H1 (cell line): ENCODE measurements around the gene HMCN1. TPM values are rescaled to one million over a fixed set of nuclear protein-coding genes. Genes with fewer than 3 reads are reported as not detected.

Experiments
- CTCF ChIA-PET: fragments of 300-600 bp; sonication (Branson Sonifier 250); formaldehyde crosslinking; loops from one replicate; lab custom pipeline; 2021; ENCODE audit not compliant: partially characterized antibody; lab: Charles Lee
- POLR2A ChIA-PET: fragments of 300-600 bp; sonication (Branson Sonifier 250); formaldehyde crosslinking; loops from one replicate; lab custom pipeline; 2021; ENCODE audit warnings: inconsistent platforms; ENCODE audit not compliant: partially characterized antibody; lab: Charles Lee
- DNase-seq, 2 experiments: peaks; one replicate each; pipeline versions ENCODE4 v3.0.0 to v3.0.0-alpha.2; 2010 to 2022; ENCODE audit warnings: low spot score in 2 of 2, low read depth in 1 of 2, mixed read lengths in 1 of 2
- FAIRE-seq: peaks from 2 replicates; lab custom pipeline; 2011; peaks lifted over from hg19 to GRCh38; lab: Jason Lieb, UNC
- H2AFZ ChIP-seq: 2 replicates; pipeline ENCODE4 v1.8.1; 2012; ENCODE audit warnings: low read length, inconsistent platforms
- H2AK5ac ChIP-seq: 2 replicates; pipeline ENCODE4 v1.6.1; 2013; ENCODE audit warnings: low read depth, low read length
- H2BK120ac ChIP-seq: replicated peaks from 2 replicates; pipeline ENCODE3; 2013; ENCODE audit warnings: low read depth, low read length, inconsistent platforms
- H2BK12ac ChIP-seq: 2 replicates; pipeline ENCODE4 v1.6.1; 2013; ENCODE audit warnings: low read depth, low read length
- H2BK15ac ChIP-seq: 2 replicates; pipeline ENCODE4 v1.6.1; 2013; ENCODE audit warnings: low read length
- H2BK20ac ChIP-seq: 2 replicates; pipeline ENCODE4 v1.6.1; 2013; ENCODE audit warnings: low read length
- H2BK5ac ChIP-seq: 2 replicates; pipeline ENCODE4 v1.6.1; 2013; ENCODE audit warnings: low read depth, low read length
- H3K14ac ChIP-seq: 2 replicates; pipeline ENCODE4 v1.6.1; 2013; ENCODE audit warnings: inconsistent platforms; ENCODE audit not compliant: insufficient read length
- H3K18ac ChIP-seq: 2 replicates; pipeline ENCODE4 v1.6.1; 2013; ENCODE audit warnings: low read length; ENCODE audit errors: extremely low read depth
- H3K23ac ChIP-seq: 2 replicates; pipeline ENCODE4 v1.6.1; 2013; ENCODE audit warnings: inconsistent platforms; ENCODE audit not compliant: insufficient read length
- H3K23me2 ChIP-seq: 2 replicates; pipeline ENCODE4 v1.6.1; 2013; ENCODE audit warnings: low read depth, low read length
- H3K27ac ChIP-seq: 2 replicates; pipeline ENCODE4 v1.6.1; 2011; ENCODE audit warnings: low read depth, low read length, inconsistent platforms
- H3K27me3 ChIP-seq, 4 experiments: replicated peaks in 1 of 4; 1 replicate in 1 of 4; 2 replicates in 3 of 4; pipeline versions ENCODE4 v1.6.1 to v1.8.1; 2011 to 2013; ENCODE audit warnings: low read length in 3 of 4, mild to moderate bottlenecking in 3 of 4, inconsistent platforms in 2 of 4, mixed read lengths in 2 of 4, moderate library complexity in 1 of 4; ENCODE audit not compliant: control insufficient read depth in 3 of 4, insufficient read depth in 3 of 4; ENCODE audit errors: extremely low read depth in 1 of 4
- H3K36me3 ChIP-seq, 4 experiments: 2 replicates each; pipeline versions ENCODE4 v1.6.1 to v1.8.1; 2011 to 2013; ENCODE audit warnings: mild to moderate bottlenecking in 4 of 4, low read length in 3 of 4, moderate library complexity in 2 of 4, control low read depth in 1 of 4, inconsistent platforms in 1 of 4; ENCODE audit not compliant: insufficient read depth in 4 of 4, control insufficient read depth in 2 of 4
- H3K4ac ChIP-seq: replicated peaks from 2 replicates; pipeline ENCODE3; 2013; ENCODE audit warnings: low read length, low read depth, mixed read lengths, inconsistent platforms; ENCODE audit not compliant: insufficient read length
- H3K4me1 ChIP-seq, 4 experiments: replicated peaks in 1 of 4; 1 replicate in 1 of 4; 2 replicates in 3 of 4; pipeline versions ENCODE4 v1.6.1 to v1.8.1; 2011 to 2013; ENCODE audit warnings: low read length in 3 of 4, inconsistent platforms in 2 of 4, mixed read lengths in 1 of 4; ENCODE audit not compliant: insufficient read depth in 4 of 4, control insufficient read depth in 3 of 4
- H3K4me2 ChIP-seq, 2 experiments: 2 replicates each; pipeline versions ENCODE4 v1.6.1 to v1.8.1; 2011 to 2013; ENCODE audit warnings: low read depth in 2 of 2, low read length in 2 of 2, control low read depth in 1 of 2, inconsistent platforms in 1 of 2, mild to moderate bottlenecking in 1 of 2; ENCODE audit not compliant: insufficient read depth in 1 of 2
- H3K4me3 ChIP-seq, 4 experiments: fragments of 200-600, 300-600 bp in 1 of 4; sonication (generic), shearing (Covaris generic), sonication (Bioruptor Twin) in 1 of 4; 2 replicates each; pipeline versions ENCODE4 v1.5.1 to v1.8.1; 2011 to 2016; ENCODE audit warnings: low read length in 4 of 4, low read depth in 3 of 4, control low read depth in 2 of 4, inconsistent platforms in 2 of 4, mild to moderate bottlenecking in 2 of 4, mixed read lengths in 1 of 4, moderate library complexity in 1 of 4; ENCODE audit not compliant: insufficient read depth in 2 of 4; ENCODE audit errors: extremely low read depth in 1 of 4
- H3K56ac ChIP-seq: replicated peaks from 2 replicates; pipeline ENCODE3; 2013; ENCODE audit warnings: low read depth, mild to moderate bottlenecking, mixed read lengths, low read length, inconsistent platforms; ENCODE audit not compliant: insufficient read length
- H3K79me1 ChIP-seq: 2 replicates; pipeline ENCODE4 v1.6.1; 2013; ENCODE audit warnings: low read depth, low read length, control low read depth
- H3K79me2 ChIP-seq, 2 experiments: 2 replicates each; pipeline versions ENCODE4 v1.6.1 to v1.8.1; 2012 to 2013; ENCODE audit warnings: low read length in 2 of 2, mild to moderate bottlenecking in 2 of 2, inconsistent platforms in 1 of 2; ENCODE audit not compliant: insufficient read depth in 2 of 2, control insufficient read depth in 1 of 2
- H3K9ac ChIP-seq, 4 experiments: replicated peaks in 1 of 4; 1 replicate in 1 of 4; 2 replicates in 3 of 4; pipeline versions ENCODE4 v1.6.1 to v1.8.1; 2011 to 2013; ENCODE audit warnings: low read depth in 3 of 4, low read length in 3 of 4, control low read depth in 2 of 4, mild to moderate bottlenecking in 2 of 4, moderate library complexity in 2 of 4, inconsistent platforms in 1 of 4; ENCODE audit errors: extremely low read depth in 1 of 4
- H3K9me3 ChIP-seq, 2 experiments: 2 replicates each; pipeline versions ENCODE4 v1.6.1 to v1.8.1; 2012 to 2013; ENCODE audit warnings: mild to moderate bottlenecking in 2 of 2, moderate library complexity in 2 of 2, control low read depth in 1 of 2, inconsistent platforms in 1 of 2, low read depth in 1 of 2, low read length in 1 of 2, mixed read lengths in 1 of 2; ENCODE audit not compliant: insufficient read depth in 2 of 2
- H4K20me1 ChIP-seq, 2 experiments: replicated peaks in 1 of 2; 2 replicates each; pipeline versions ENCODE3 to v1.8.1; 2011 to 2013; ENCODE audit warnings: inconsistent platforms in 2 of 2, low read length in 2 of 2, mild to moderate bottlenecking in 1 of 2; ENCODE audit not compliant: insufficient read depth in 2 of 2, control insufficient read depth in 1 of 2
- H4K5ac ChIP-seq: 2 replicates; pipeline ENCODE4 v1.6.1; 2013; ENCODE audit warnings: low read length, low read depth, mixed read lengths, inconsistent platforms; ENCODE audit not compliant: insufficient read length
- H4K8ac ChIP-seq: 2 replicates; pipeline ENCODE4 v1.8.0; 2013; ENCODE audit warnings: mild to moderate bottlenecking, moderate library complexity, low read length, inconsistent platforms; ENCODE audit not compliant: insufficient read depth; ENCODE audit errors: extremely low read depth
- H4K91ac ChIP-seq: replicated peaks from 2 replicates; pipeline ENCODE3; 2013; ENCODE audit warnings: low read length, mixed read lengths, inconsistent platforms; ENCODE audit not compliant: insufficient read length
- BCL11A ChIP-seq, 2 experiments: IDR thresholded peaks; one replicate each; pipeline ENCODE4 v1.6.1; 2011; ENCODE audit warnings: low read depth in 2 of 2, low read length in 2 of 2, mild to moderate bottlenecking in 2 of 2
- CHD2 ChIP-seq: IDR thresholded peaks from 2 replicates; pipeline ENCODE4 v1.6.1; 2012; ENCODE audit warnings: low read length, improper control_type of control experiment
- CTBP2 ChIP-seq: IDR thresholded peaks from 2 replicates; pipeline ENCODE4 v1.7.0; 2011; ENCODE audit warnings: borderline replicate concordance, mild to moderate bottlenecking, moderate library complexity, mixed read lengths, low read length; ENCODE audit not compliant: insufficient read depth, insufficient read length
- EP300 ChIP-seq, 2 experiments: IDR thresholded peaks; 1 replicate in 1 of 2; 2 replicates in 1 of 2; pipeline ENCODE4 v1.6.1; 2011 to 2012; ENCODE audit warnings: low read depth in 2 of 2, low read length in 2 of 2, mild to moderate bottlenecking in 2 of 2, borderline replicate concordance in 1 of 2, inconsistent platforms in 1 of 2, moderate library complexity in 1 of 2
- JUN ChIP-seq: IDR thresholded peaks from 2 replicates; pipeline ENCODE4 v1.6.1; 2011; ENCODE audit warnings: low read depth, mild to moderate bottlenecking, improper control_type of control experiment, low read length
- NANOG ChIP-seq: IDR thresholded peaks from 2 replicates; pipeline ENCODE4 v1.6.1; 2011; ENCODE audit warnings: low read length, low read depth, mild to moderate bottlenecking, inconsistent platforms; ENCODE audit not compliant: insufficient read depth, poor library complexity, severe bottlenecking
- SP1 ChIP-seq: IDR thresholded peaks from 2 replicates; pipeline ENCODE4 v1.6.1; 2011; ENCODE audit warnings: low read depth, low read length
- WGBS, 2 experiments: shearing (Covaris generic) in 1 of 2; methylation state at CpG; one replicate each; pipeline versions ENCODE4 v1.1.6 to v1.1.7; 2013 to 2015; ENCODE audit warnings: low lambda C conversion rate in 2 of 2, mixed read lengths in 2 of 2, inconsistent platforms in 1 of 2, low coverage in 1 of 2, missing lambda C conversion rate in 1 of 2; ENCODE audit not compliant: insufficient replicate concordance in 2 of 2, insufficient coverage in 1 of 2, insufficient read length in 1 of 2; ENCODE audit errors: extremely low coverage in 1 of 2, missing lambda C conversion rate in 1 of 2; 5-methylcytosine and 5-hydroxymethylcytosine counted together
- polyA plus RNA-seq, 7 experiments: library from polyadenylated mRNA; depleted of rRNA in 3 of 7; stranded (reverse) in 5 of 7; unstranded in 2 of 7; fragments of >200 nt in 5 of 7; fragments of 200-250 nt in 2 of 7; gene quantifications; 1 replicate in 5 of 7; 2 replicates in 1 of 7; 4 replicates in 1 of 7; pipeline versions ENCODE4 v1.2.1 to v1.2.3, GENCODE V29; 2011 to 2013; ENCODE audit warnings: missing spikeins in 2 of 7, mixed read lengths in 2 of 7
- total RNA-seq: library from RNA; stranded (reverse); fragmentation: NEBNext Ultra II Directional; extraction: Animal tissue kit (Norgen Biotek cat#: 25700); gene quantifications from 2 replicates; pipeline ENCODE4 v1.2.1, GENCODE V29; 2021

HMCN1 gene
- total and polyA plus RNA-seq, 2 of the 8 experiments (the other 6 are each of a cell fraction or from before 2014, with no cell fraction given), result 13.8 to 14.6 TPM

GRCh38 chr1:186220067-186220466 is 485.9 kb downstream of the HMCN1 start:
- Histone ChIP-seq H3K23ac (no peak overlapping the region), H2BK5ac (no peak overlapping the region), H3K79me1 (no peaks in the 10 kb centered on the region), H3K18ac (no peak overlapping the region), H2BK20ac (no peak overlapping the region), H3K4me1 (no peaks in the 10 kb centered on the region), H2BK120ac (no peak overlapping the region), H4K5ac (no peak overlapping the region), H3K14ac (no peak overlapping the region), H2BK15ac (no peak overlapping the region), H3K36me3 (no peaks in the 10 kb centered on the region), H3K4ac (no peak overlapping the region), H3K23me2 (no peaks in the 10 kb centered on the region), H4K91ac (no peak overlapping the region), H3K4me3 (no peak overlapping the region), H3K27me3 (no peaks in the 10 kb centered on the region), H2AFZ (no peak overlapping the region), H3K9ac (no peak overlapping the region), H4K8ac (no peak overlapping the region), H3K4me2 (no peak overlapping the region), H2AK5ac (no peak overlapping the region), H3K79me2 (no peaks in the 10 kb centered on the region), H4K20me1 (no peaks in the 10 kb centered on the region), H3K56ac (no peak overlapping the region), H2BK12ac (no peak overlapping the region), H3K27ac (no peak overlapping the region), H3K9me3 (no peaks in the 10 kb centered on the region)
- ChIA-PET CTCF (interaction anchor here (1.3 kb wide), 1 partner anchor 84 kb away, joined by 3 read pairs; no protein-coding TSS in a partner anchor), POLR2A (no interaction called here)
- no peak for DNase-seq
- FAIRE-seq, result no peak
- 88% methylated on average over 3 of the region's 3 CpGs; no CpG with 5 or more reads in 1 of the 2 experiments for WGBS, 2 experiments
- TF ChIP-seq EP300 (IDR thresholded peaks at IDR 0.05; ENCODE audit: borderline replicate concordance in 1 of 2, low read depth in 2 of 2, low read length in 2 of 2) (no peak), JUN (no peak), BCL11A (IDR thresholded peaks at IDR 0.05; ENCODE audit: low read depth in 2 of 2, low read length in 2 of 2) (no peak), SP1 (no peak), NANOG (no peak), CHD2 (no peak), CTBP2 (no peak)
